Activated CD8-positive, alpha-beta memory T cell treated with anti-CD3 and anti-CD28 coated beads, Interleukin-2, amount 10 ng/mL, durations not matched to agents 7 days and 5 days (primary cell): ENCODE data around the gene KRT17. TPM values are rescaled to one million over a fixed set of nuclear protein-coding genes. Genes with fewer than 3 reads are reported as not detected.

Experiments
- ATAC-seq: fragments of 150-1000 bp; cut with Tn5 transposase; one replicate; pipeline ENCODE4 v1.10.0; 2021; ENCODE audit warnings: moderate library complexity
- CTCF ChIA-PET: fragments of 350-600 bp; sonication (Branson Sonifier 250); formaldehyde crosslinking; loops from one replicate; lab custom pipeline; 2021; ENCODE audit warnings: antibody characterized with exemption; lab: Charles Lee
- DNase-seq: peaks from one replicate; pipeline ENCODE4 v3.0.0-alpha.2; 2020
- H3K27ac Mint-ChIP-seq: one replicate; pipeline ENCODE4 v1.8.0; 2021; ENCODE audit warnings: mild to moderate bottlenecking, mixed read lengths
- H3K27me3 Mint-ChIP-seq: one replicate; pipeline ENCODE4 v1.8.0; 2021; ENCODE audit warnings: mixed read lengths
- H3K36me3 Mint-ChIP-seq: one replicate; pipeline ENCODE4 v1.8.0; 2021; ENCODE audit warnings: mild to moderate bottlenecking, mixed read lengths
- H3K4me1 Mint-ChIP-seq: one replicate; pipeline ENCODE4 v1.8.0; 2021; ENCODE audit warnings: mixed read lengths
- H3K4me3 Mint-ChIP-seq: one replicate; pipeline ENCODE4 v1.8.0; 2021; ENCODE audit warnings: mild to moderate bottlenecking, moderate library complexity, mixed read lengths
- H3K9me3 Mint-ChIP-seq: one replicate; pipeline ENCODE4 v1.8.0; 2022; ENCODE audit warnings: low read depth, mixed read lengths
- total RNA-seq, 2 experiments: library from RNA; stranded (reverse); gene quantifications; one replicate each; pipeline ENCODE4 v1.2.3, GENCODE V29; 2021

The KRT17 gene
- total RNA-seq, 2 experiments from 2014 or later, result 0.80 TPM; not detected in 1

- H3K27ac Mint-ChIP-seq, result no peak overlapping the region
These were observed 35.2 kb upstream of the KRT17 start for GRCh38 chr17:41659427-41660212.

GRCh38 chr17:41658846-41659245, 34.5 kb upstream of the KRT17 start:
- Mint-ChIP-seq H3K9me3 (no peaks in the 10 kb centered on the region), H3K4me3 (no peak overlapping the region), H3K27me3 (peaks cover 7% of the 10 kb centered on the region), H3K4me1 (no peaks in the 10 kb centered on the region), H3K27ac (no peak overlapping the region), H3K36me3 (no peaks in the 10 kb centered on the region)
- DNase-seq (no peak), ATAC-seq (no peak)
- CTCF ChIA-PET, result interaction anchor here (1.2 to 3.6 kb wide), 3 partner anchors 11 to 110 kb away, joined by 3 to 16 read pairs (median 15); no protein-coding TSS in a partner anchor

More at GRCh38 chr17:41659427-41660212, 35.2 kb upstream of the KRT17 start:
- H3K4me3 Mint-ChIP-seq, result no peak overlapping the region
- H3K27me3 Mint-ChIP-seq, result peaks cover 13% of the 10 kb centered on the region
- CTCF ChIA-PET, result interaction anchor here (0.6 to 12.7 kb wide), 7 partner anchors 10 to 1986 kb away, joined by 3 to 558 read pairs (median 3); no protein-coding TSS in a partner anchor
- no peaks in the 10 kb centered on the region for H3K4me1 Mint-ChIP-seq
- ATAC-seq (no peak), DNase-seq (no peak)
- H3K36me3 Mint-ChIP-seq, result no peaks in the 10 kb centered on the region
- no peaks in the 10 kb centered on the region for H3K9me3 Mint-ChIP-seq

- CTCF ChIA-PET, result interaction anchor here (1.5 to 3.6 kb wide), 3 partner anchors 8 to 109 kb away, joined by 5 to 16 read pairs (median 15); no protein-coding TSS in a partner anchor
- Mint-ChIP-seq H3K27ac (no peak overlapping the region), H3K9me3 (no peaks in the 10 kb centered on the region), H3K36me3 (no peaks in the 10 kb centered on the region), H3K4me3 (no peak overlapping the region), H3K4me1 (no peaks in the 10 kb centered on the region), H3K27me3 (no peaks in the 10 kb centered on the region)
- ATAC-seq (no peak), DNase-seq (no peak)
These were observed 33.6 kb upstream of the KRT17 start for GRCh38 chr17:41657936-41658335.

- DNase-seq (no peak), ATAC-seq (no peak)
- Mint-ChIP-seq H3K27me3 (no peaks in the 10 kb centered on the region), H3K9me3 (no peaks in the 10 kb centered on the region), H3K27ac (no peak overlapping the region), H3K36me3 (no peaks in the 10 kb centered on the region), H3K4me1 (no peaks in the 10 kb centered on the region), H3K4me3 (no peak overlapping the region)
- CTCF ChIA-PET, result interaction anchor here (1.5 to 3.6 kb wide), 3 partner anchors 9 to 108 kb away, joined by 5 to 16 read pairs (median 15); no protein-coding TSS in a partner anchor
These were observed 32.9 kb upstream of the KRT17 start for GRCh38 chr17:41657176-41657754.

GRCh38 chr17:41656249-41657023, 32.1 kb upstream of the KRT17 start:
- no peak overlapping the region for H3K27ac Mint-ChIP-seq
- CTCF ChIA-PET, result interaction anchor here (0.6 to 3.6 kb wide), 2 partner anchors 17 to 107 kb away, joined by 3 to 15 read pairs; no protein-coding TSS in a partner anchor

GRCh38 chr17:41655611-41656111, 31.3 kb upstream of the KRT17 start:
- H3K9me3 Mint-ChIP-seq, result no peaks in the 10 kb centered on the region
- DNase-seq, result no peak
- CTCF ChIA-PET, result interaction anchor here (0.6 to 3.6 kb wide), 2 partner anchors 18 to 106 kb away, joined by 3 to 15 read pairs; no protein-coding TSS in a partner anchor
- no peak overlapping the region for H3K4me3 Mint-ChIP-seq
- no peak overlapping the region for H3K27ac Mint-ChIP-seq
- no peak for ATAC-seq
- H3K4me1 Mint-ChIP-seq, result no peaks in the 10 kb centered on the region
- no peaks in the 10 kb centered on the region for H3K36me3 Mint-ChIP-seq
- no peaks in the 10 kb centered on the region for H3K27me3 Mint-ChIP-seq

More at GRCh38 chr17:41656249-41657023, 32.1 kb upstream of the KRT17 start:
- H3K27me3 Mint-ChIP-seq, result no peaks in the 10 kb centered on the region
- ATAC-seq (no peak), DNase-seq (no peak)
- no peaks in the 10 kb centered on the region for H3K4me1 Mint-ChIP-seq
- no peak overlapping the region for H3K4me3 Mint-ChIP-seq
- H3K9me3 Mint-ChIP-seq, result no peaks in the 10 kb centered on the region
- H3K36me3 Mint-ChIP-seq, result no peaks in the 10 kb centered on the region

- Mint-ChIP-seq H3K4me3 (no peak overlapping the region), H3K4me1 (no peaks in the 10 kb centered on the region), H3K27ac (no peak overlapping the region), H3K27me3 (no peaks in the 10 kb centered on the region), H3K9me3 (no peaks in the 10 kb centered on the region), H3K36me3 (no peaks in the 10 kb centered on the region)
- CTCF ChIA-PET, result interaction anchor here (1.7 to 15.9 kb wide), 4 partner anchors 10 to 106 kb away, joined by 5 to 558 read pairs (median 13); no protein-coding TSS in a partner anchor
- no peak for DNase-seq
- ATAC-seq, result no peak
These were observed 30.6 kb upstream of the KRT17 start for GRCh38 chr17:41654678-41655607.

GRCh38 chr17:41653892-41654677, 29.7 kb upstream of the KRT17 start:
- Mint-ChIP-seq H3K27ac (no peak overlapping the region), H3K9me3 (no peaks in the 10 kb centered on the region), H3K36me3 (no peaks in the 10 kb centered on the region), H3K4me3 (no peak overlapping the region), H3K27me3 (no peaks in the 10 kb centered on the region), H3K4me1 (no peaks in the 10 kb centered on the region)
- DNase-seq (no peak), ATAC-seq (no peak)
- CTCF ChIA-PET, result interaction anchor here (1.0 to 15.9 kb wide), 5 partner anchors 9 to 105 kb away, joined by 3 to 558 read pairs (median 5); no protein-coding TSS in a partner anchor

GRCh38 chr17:41653421-41653820, 29.0 kb upstream of the KRT17 start:
- Mint-ChIP-seq H3K27me3 (no peaks in the 10 kb centered on the region), H3K36me3 (no peaks in the 10 kb centered on the region), H3K9me3 (no peaks in the 10 kb centered on the region), H3K27ac (no peak overlapping the region), H3K4me1 (peaks cover 3% of the 10 kb centered on the region), H3K4me3 (no peak overlapping the region)
- DNase-seq (no peak), ATAC-seq (no peak)
- CTCF ChIA-PET, result interaction anchor here (1.0 to 15.9 kb wide), 6 partner anchors 9 to 104 kb away, joined by 3 to 558 read pairs (median 4); no protein-coding TSS in a partner anchor

GRCh38 chr17:41652461-41652970, 28.1 kb upstream of the KRT17 start:
- no peaks in the 10 kb centered on the region for H3K36me3 Mint-ChIP-seq
- no peak overlapping the region for H3K4me3 Mint-ChIP-seq
- peaks cover 8% of the 10 kb centered on the region for H3K4me1 Mint-ChIP-seq
- H3K27me3 Mint-ChIP-seq, result no peaks in the 10 kb centered on the region
- ATAC-seq, result no peak
- H3K9me3 Mint-ChIP-seq, result no peaks in the 10 kb centered on the region
- CTCF ChIA-PET, result interaction anchor here (1.4 to 15.9 kb wide), 3 partner anchors 13 to 103 kb away, joined by 3 to 558 read pairs (median 11); no protein-coding TSS in a partner anchor
- H3K27ac Mint-ChIP-seq, result no peak overlapping the region
- DNase-seq, result no peak
